ENCODE data around the gene POLR3E.

The POLR3E gene, protein sequence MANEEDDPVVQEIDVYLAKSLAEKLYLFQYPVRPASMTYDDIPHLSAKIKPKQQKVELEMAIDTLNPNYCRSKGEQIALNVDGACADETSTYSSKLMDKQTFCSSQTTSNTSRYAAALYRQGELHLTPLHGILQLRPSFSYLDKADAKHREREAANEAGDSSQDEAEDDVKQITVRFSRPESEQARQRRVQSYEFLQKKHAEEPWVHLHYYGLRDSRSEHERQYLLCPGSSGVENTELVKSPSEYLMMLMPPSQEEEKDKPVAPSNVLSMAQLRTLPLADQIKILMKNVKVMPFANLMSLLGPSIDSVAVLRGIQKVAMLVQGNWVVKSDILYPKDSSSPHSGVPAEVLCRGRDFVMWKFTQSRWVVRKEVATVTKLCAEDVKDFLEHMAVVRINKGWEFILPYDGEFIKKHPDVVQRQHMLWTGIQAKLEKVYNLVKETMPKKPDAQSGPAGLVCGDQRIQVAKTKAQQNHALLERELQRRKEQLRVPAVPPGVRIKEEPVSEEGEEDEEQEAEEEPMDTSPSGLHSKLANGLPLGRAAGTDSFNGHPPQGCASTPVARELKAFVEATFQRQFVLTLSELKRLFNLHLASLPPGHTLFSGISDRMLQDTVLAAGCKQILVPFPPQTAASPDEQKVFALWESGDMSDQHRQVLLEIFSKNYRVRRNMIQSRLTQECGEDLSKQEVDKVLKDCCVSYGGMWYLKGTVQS

DNA sequence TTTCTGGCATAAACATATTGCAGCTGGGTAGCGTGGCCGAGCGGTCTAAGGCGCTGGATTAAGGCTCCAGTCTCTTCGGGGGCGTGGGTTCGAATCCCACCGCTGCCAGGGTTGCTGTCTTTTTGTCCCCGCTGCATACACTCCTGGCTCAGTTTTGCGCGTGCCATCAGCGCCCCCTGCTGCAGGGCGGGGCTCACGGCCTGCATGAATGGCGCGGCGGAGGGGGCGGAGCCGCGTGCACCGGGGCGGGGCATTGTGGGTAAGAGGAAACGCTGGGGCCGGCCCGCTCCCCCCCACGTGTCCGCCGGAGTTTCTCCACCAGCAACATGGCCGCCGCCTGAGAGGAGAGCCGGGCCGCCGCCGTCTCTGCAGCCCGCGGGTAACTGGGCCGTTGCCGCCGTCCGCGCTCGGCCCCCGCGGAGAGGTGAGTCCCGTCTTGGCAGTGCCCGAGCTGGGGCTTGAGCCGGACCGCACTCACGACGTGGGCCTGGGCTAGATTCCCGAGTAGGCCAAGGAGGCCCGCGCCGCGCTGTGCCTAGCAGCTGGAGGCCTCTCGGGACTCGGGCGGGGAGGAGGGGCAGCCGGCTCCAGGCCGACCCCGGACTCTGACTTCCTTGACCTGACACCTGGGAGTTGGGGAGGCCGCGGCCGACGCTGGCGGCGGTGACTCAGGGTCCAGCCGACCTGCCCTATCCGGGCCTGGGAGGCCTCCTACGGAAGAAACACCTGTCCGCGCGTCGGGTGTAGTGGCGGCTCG lies at the start of gene POLR3E:
Gene POLR3E (plus strand): TSS at position 296 of the 757 bp plus-strand sequence. CDS start 5,560 bp downstream, outside the sequence.
- H3K4me1 Mint-ChIP-seq: peaks cover 59% of the 10 kb centered on the region
- H3K27me3 Mint-ChIP-seq: no peaks in the 10 kb centered on the region
- DNase-seq (peak; percentile 100), ATAC-seq (peak; percentile 90)
- H3K27ac Mint-ChIP-seq: peak within 1 kb of the TSS; percentile 97 to 100
- peak within 1 kb of the TSS; percentile 93 to 96 for H3K4me3 Mint-ChIP-seq
- no peaks in the 10 kb centered on the region for H3K9me3 Mint-ChIP-seq

- no peak for ATAC-seq
- H3K27ac Mint-ChIP-seq: no peak overlapping the region
- DNase-seq: no peak
These were observed 46.7 kb upstream of the POLR3E start for GRCh38 chr16:22250522-22250921.

DNA sequence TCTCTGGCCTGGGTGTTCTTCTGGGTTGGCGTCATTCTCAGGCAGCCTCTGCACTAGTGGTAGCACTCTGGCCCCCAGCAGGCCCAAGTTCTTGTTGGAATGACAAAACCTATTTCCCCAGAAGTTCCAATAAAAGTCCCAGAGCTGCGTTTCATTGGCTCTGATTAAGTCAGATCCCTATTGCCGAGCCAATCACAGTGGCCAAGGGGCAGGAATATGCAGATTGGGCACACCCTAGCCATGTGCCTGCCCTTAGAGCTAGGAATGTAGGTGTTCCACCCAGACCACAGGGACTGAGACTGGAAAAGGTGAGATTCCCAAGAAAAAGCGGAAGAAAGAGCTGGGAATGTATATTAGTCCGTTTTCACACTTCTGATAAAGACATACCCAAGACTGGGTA lies 44.9 kb upstream of the POLR3E start:
- Mint-ChIP-seq H3K27ac (peak overlapping the region in 1 of 2 donors; percentile 63), H3K4me3 (no peak overlapping the region)

More at GRCh38 chr16:22250522-22250921, 46.7 kb upstream of the POLR3E start:
- peaks cover 9 to 13% of the 10 kb centered on the region in 2 donors for H3K9me3 Mint-ChIP-seq
- H3K27me3 Mint-ChIP-seq: no peaks in the 10 kb centered on the region
- H3K4me3 Mint-ChIP-seq: no peak overlapping the region
- peaks cover 6% of the 10 kb centered on the region for H3K4me1 Mint-ChIP-seq

GRCh38 chr16:22253272-22253671 lies 43.9 kb upstream of the POLR3E start:
- no peak overlapping the region for H3K4me3 Mint-ChIP-seq
- ATAC-seq (no peak), DNase-seq (no peak)
- H3K4me1 Mint-ChIP-seq: peaks cover 6% of the 10 kb centered on the region
- H3K27me3 Mint-ChIP-seq: no peaks in the 10 kb centered on the region
- H3K27ac Mint-ChIP-seq: peak overlapping the region in 1 of 2 donors; percentile 13
- peaks cover 9 to 13% of the 10 kb centered on the region in 2 donors for H3K9me3 Mint-ChIP-seq

More for the DNA sequence above, 44.9 kb upstream of the POLR3E start:
- DNase-seq (no peak), ATAC-seq (no peak)
- H3K27me3 Mint-ChIP-seq: no peaks in the 10 kb centered on the region
- H3K4me1 Mint-ChIP-seq: peaks cover 6% of the 10 kb centered on the region
- H3K9me3 Mint-ChIP-seq: peaks cover 9 to 13% of the 10 kb centered on the region in 2 donors

DNA sequence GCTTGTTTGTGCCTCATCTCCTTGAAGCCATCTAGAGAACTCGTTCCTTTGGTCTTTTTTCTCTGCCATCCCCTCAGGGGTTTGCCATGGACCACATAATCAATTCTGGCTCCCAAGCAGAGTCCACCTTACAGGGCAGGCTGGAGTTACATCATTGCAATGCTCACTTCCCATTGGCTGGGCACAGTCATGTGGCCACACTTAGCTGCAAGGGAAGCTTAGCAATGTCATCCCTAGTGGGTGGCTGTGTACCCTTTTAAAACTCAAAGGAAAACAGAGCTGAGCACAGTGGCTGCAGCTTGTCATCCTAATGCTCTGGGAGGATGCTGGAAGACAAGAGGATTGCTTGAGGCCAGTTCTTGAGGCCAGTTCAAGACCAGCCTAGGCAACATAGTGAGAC lies 41.9 kb upstream of the POLR3E start:
- no peak overlapping the region for H3K27ac Mint-ChIP-seq
- ATAC-seq: no peak
- H3K4me1 Mint-ChIP-seq: peaks cover 6% of the 10 kb centered on the region
- DNase-seq: no peak
- peaks cover 9 to 13% of the 10 kb centered on the region in 2 donors for H3K9me3 Mint-ChIP-seq
- no peaks in the 10 kb centered on the region for H3K27me3 Mint-ChIP-seq
- H3K4me3 Mint-ChIP-seq: no peak overlapping the region

DNA sequence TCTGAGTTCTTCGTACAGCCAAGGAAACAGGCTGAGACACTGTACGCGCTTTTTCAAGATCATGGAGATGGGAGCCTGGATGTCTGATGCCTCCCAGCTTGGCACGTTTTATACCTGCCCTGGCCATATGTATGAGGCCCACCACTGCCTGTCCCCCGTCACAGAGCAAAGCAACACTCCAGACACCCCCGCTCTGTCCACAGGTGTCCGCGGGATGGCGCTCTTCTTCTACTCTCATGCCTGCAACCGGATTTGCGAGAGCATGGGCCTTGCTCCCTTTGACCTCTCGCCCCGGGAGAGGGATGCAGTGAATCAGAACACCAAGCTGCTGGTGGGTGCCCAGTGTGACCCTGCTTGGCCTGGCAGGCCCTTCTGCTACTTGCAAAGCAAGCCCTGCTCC lies 39.8 kb upstream of the POLR3E start:
- H3K9me3 Mint-ChIP-seq: peaks cover 9 to 10% of the 10 kb centered on the region in 2 donors
- H3K27ac Mint-ChIP-seq: no peak overlapping the region
- DNase-seq (no peak), ATAC-seq (no peak)
- peaks cover 11% of the 10 kb centered on the region for H3K4me1 Mint-ChIP-seq
- no peak overlapping the region for H3K4me3 Mint-ChIP-seq
- no peaks in the 10 kb centered on the region for H3K27me3 Mint-ChIP-seq

GRCh38 chr16:22260490-22260889 lies 36.7 kb upstream of the POLR3E start:
- Mint-ChIP-seq H3K27ac (peak overlapping the region in 1 of 2 donors; percentile 40), H3K9me3 (no peaks in the 10 kb centered on the region), H3K4me3 (no peak overlapping the region), H3K27me3 (no peaks in the 10 kb centered on the region), H3K4me1 (peaks cover 29% of the 10 kb centered on the region)
- ATAC-seq (no peak), DNase-seq (no peak)

GRCh38 chr16:22262460-22262859 lies 34.7 kb upstream of the POLR3E start:
- DNase-seq: no peak
- Mint-ChIP-seq H3K4me3 (no peak overlapping the region), H3K9me3 (no peaks in the 10 kb centered on the region), H3K27me3 (no peaks in the 10 kb centered on the region), H3K27ac (peak overlapping the region; percentile 19 to 59), H3K4me1 (peaks cover 29% of the 10 kb centered on the region)
- ATAC-seq: peak; percentile 86

DNA sequence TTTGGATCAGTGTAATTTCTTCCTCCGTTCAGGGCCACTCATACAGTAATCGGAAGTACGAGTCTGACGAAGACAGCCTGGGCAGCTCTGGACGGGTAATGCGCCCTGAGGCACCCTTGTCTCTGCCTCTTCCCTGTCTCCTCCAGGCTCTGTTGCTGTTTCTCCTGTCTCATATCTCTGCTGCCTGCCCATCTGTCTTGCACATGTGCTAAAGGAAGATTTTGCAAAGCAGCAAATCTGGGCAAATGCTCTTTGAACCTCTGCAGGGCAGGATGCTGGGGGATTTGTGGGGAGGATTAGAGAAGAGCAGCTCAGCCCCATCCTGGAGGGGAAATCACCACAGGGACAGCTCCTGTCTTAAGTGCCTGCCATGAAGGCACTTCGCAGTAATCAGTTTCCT lies 32.4 kb upstream of the POLR3E start:
- no peaks in the 10 kb centered on the region for H3K27me3 Mint-ChIP-seq
- no peak overlapping the region for H3K4me3 Mint-ChIP-seq
- peaks cover 29% of the 10 kb centered on the region for H3K4me1 Mint-ChIP-seq
- no peak overlapping the region for H3K27ac Mint-ChIP-seq
- DNase-seq (no peak), ATAC-seq (no peak)
- no peaks in the 10 kb centered on the region for H3K9me3 Mint-ChIP-seq

DNA sequence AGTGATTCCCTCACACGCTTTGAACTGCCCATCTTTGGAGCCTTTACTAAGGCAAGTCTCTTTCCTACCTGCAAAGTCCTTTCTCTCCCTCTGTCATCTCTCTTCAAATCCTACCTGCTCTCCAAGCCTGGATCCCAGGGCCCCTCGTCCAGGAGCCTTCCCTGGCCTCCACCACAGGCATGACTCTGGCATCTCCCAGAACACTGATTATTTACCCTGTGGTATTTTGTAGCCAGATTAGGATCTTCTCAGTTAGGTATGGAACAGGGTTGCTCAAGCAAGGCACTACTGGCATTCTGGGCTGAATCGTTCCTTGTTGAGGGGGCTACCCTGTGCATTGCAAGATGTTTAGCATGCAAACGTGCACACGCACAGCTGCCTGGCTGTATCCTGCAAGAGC lies 31.9 kb upstream of the POLR3E start:
- peaks cover 32% of the 10 kb centered on the region for H3K4me1 Mint-ChIP-seq
- no peaks in the 10 kb centered on the region for H3K27me3 Mint-ChIP-seq
- H3K4me3 Mint-ChIP-seq: no peak overlapping the region
- peaks cover 0 to under 1% of the 10 kb centered on the region in 2 donors for H3K9me3 Mint-ChIP-seq
- H3K27ac Mint-ChIP-seq: peak overlapping the region; percentile 34 to 55
- DNase-seq: no peak
- ATAC-seq: no peak

DNA sequence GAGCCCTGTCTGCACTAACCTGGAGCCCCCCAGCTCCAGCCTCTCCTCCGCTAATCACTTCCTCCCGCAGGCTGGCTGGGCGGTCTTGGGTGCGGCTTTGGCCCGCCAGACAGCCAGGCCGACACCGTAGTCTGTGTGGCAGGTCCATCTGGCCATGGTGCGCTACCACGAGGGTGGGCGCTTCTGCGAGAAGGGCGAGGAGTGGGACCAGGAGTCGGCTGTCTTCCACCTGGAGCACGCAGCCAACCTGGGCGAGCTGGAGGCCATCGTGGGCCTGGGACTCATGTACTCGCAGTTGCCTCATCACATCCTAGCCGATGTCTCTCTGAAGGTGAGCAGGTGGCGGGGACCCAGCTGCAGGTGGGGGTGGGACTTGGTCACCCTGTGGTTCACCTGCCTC lies 30.7 kb upstream of the POLR3E start:
- Mint-ChIP-seq H3K4me3 (no peak overlapping the region), H3K27ac (no peak overlapping the region), H3K4me1 (peaks cover 41% of the 10 kb centered on the region), H3K27me3 (no peaks in the 10 kb centered on the region), H3K9me3 (peaks cover 0 to 4% of the 10 kb centered on the region in 2 donors)
- DNase-seq: no peak
- no peak for ATAC-seq

DNA sequence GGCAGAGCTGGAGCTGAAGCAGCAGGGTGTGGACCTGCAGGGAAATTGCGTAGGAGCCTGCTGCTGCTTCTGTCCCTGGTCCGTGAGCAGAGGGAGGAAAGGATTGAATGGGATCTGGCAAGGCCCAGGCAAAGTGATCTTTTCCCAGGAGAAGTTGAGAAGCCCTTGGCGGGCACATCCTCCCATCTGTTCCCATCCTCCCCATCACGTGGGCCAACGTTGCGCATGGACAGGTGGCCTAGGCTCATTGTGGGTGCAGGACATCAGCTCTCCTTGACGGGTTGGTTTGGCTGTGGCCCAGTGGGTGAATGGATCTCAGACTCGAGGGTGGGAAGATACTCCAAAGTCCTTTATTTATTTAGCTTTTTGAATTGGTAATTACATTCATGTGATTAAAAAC lies 29.4 kb upstream of the POLR3E start:
- H3K4me1 Mint-ChIP-seq: peaks cover 33% of the 10 kb centered on the region
- no peak overlapping the region for H3K4me3 Mint-ChIP-seq
- H3K27ac Mint-ChIP-seq: no peak overlapping the region
- H3K27me3 Mint-ChIP-seq: no peaks in the 10 kb centered on the region
- peaks cover 0 to 4% of the 10 kb centered on the region in 2 donors for H3K9me3 Mint-ChIP-seq
- no peak for DNase-seq
- no peak for ATAC-seq

DNA sequence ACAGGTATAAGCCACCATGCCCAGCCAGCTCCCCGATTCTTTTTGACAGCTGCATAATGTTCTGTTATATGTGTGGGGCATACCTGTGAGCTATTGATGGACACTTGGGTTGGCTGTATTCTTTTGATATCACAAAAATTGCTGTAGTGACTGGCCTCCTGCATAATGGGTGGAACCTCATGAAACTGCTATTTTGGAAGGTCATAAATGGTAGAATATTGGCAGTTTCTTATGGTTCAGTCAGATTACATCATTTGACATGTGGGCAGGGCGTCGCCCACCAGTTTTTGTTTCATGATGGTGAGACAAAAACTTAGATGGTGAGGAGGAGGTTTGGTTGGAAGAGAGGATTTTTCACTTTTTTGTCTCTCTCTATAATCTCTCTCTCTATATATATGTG lies 26.7 kb upstream of the POLR3E start:
- Mint-ChIP-seq H3K4me1 (peaks cover 16% of the 10 kb centered on the region), H3K27ac (peak overlapping the region; percentile 86 to 88), H3K27me3 (no peaks in the 10 kb centered on the region), H3K4me3 (peak overlapping the region in 1 of 2 donors; percentile 49), H3K9me3 (peaks cover 0 to 4% of the 10 kb centered on the region in 2 donors)
- DNase-seq: peak in 1 of 2 donors; percentile 31
- peak; percentile 62 for ATAC-seq

GRCh38 chr16:22272870-22273650 lies 24.1 kb upstream of the POLR3E start:
- no peak overlapping the region for H3K4me3 Mint-ChIP-seq
- H3K27me3 Mint-ChIP-seq: no peaks in the 10 kb centered on the region
- no peak for DNase-seq
- H3K9me3 Mint-ChIP-seq: peaks cover 0 to 4% of the 10 kb centered on the region in 2 donors
- ATAC-seq: no peak
- H3K4me1 Mint-ChIP-seq: peaks cover 16% of the 10 kb centered on the region
- H3K27ac Mint-ChIP-seq: peak overlapping the region; percentile 65 to 86

DNA sequence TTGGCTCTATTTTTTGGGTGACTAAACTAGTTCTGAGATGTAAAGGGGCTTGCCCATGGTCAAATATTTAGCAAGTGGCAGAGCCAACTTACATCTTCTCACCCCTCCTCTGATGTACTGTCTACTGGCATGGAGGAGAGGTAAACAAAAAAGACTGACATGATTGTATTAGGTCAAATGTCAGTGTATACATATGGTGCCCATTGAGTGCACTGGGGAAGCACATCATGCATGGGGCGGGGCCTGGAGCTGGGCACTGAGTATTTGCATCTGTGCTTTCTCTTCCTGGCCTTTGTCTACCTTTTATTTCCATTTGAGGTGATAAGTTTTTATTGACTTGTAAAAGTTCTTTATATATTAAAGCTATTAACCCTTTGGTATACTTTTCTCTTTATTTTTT lies 22.3 kb upstream of the POLR3E start:
- ATAC-seq (no peak), DNase-seq (no peak)
- no peak overlapping the region for H3K27ac Mint-ChIP-seq
- no peaks in the 10 kb centered on the region for H3K27me3 Mint-ChIP-seq
- H3K9me3 Mint-ChIP-seq: peaks cover 0 to 4% of the 10 kb centered on the region in 2 donors
- peaks cover 16% of the 10 kb centered on the region for H3K4me1 Mint-ChIP-seq
- no peak overlapping the region for H3K4me3 Mint-ChIP-seq
